HEK293 (cell line): ENCODE data around the gene ABCA1.

Experiments used
- CTCF ChIP-seq: fragments of 450-650 bp; formaldehyde crosslinking; IDR thresholded peaks from 2 replicates; pipeline ENCODE4 v1.5.1; 2016; ENCODE audit warnings: missing biosample characterization, missing genetic modification characterization
- ZBTB11 ChIP-seq: fragments of 450-650 bp; formaldehyde crosslinking; conservative IDR thresholded peaks from 2 replicates; pipeline ENCODE4 v1.5.1; 2016; ENCODE audit warnings: low read depth, missing biosample characterization, missing genetic modification characterization
- ZBTB17 ChIP-seq: fragments of 450-650 bp; formaldehyde crosslinking; IDR thresholded peaks from 2 replicates; pipeline ENCODE4 v1.5.1; 2016; ENCODE audit warnings: missing biosample characterization, missing genetic modification characterization
- ZBTB6 ChIP-seq: fragments of 450-650 bp; formaldehyde crosslinking; IDR thresholded peaks from 2 replicates; pipeline ENCODE4 v1.5.1; 2017; ENCODE audit warnings: missing biosample characterization, missing genetic modification characterization
- ZNF121 ChIP-seq: fragments of 450-650 bp; formaldehyde crosslinking; IDR thresholded peaks from 2 replicates; pipeline ENCODE4 v1.5.1; 2016; ENCODE audit warnings: missing biosample characterization, missing genetic modification characterization
- ZNF223 ChIP-seq: fragments of 450-650 bp; formaldehyde crosslinking; IDR thresholded peaks from 2 replicates; pipeline ENCODE4 v1.5.1; 2016; ENCODE audit warnings: missing biosample characterization, missing genetic modification characterization
- ZNF660 ChIP-seq: fragments of 450-650 bp; IDR thresholded peaks from 2 replicates; pipeline ENCODE4 v1.5.1; 2018; ENCODE audit warnings: missing biosample characterization, mild to moderate bottlenecking, missing genetic modification characterization

DNA sequence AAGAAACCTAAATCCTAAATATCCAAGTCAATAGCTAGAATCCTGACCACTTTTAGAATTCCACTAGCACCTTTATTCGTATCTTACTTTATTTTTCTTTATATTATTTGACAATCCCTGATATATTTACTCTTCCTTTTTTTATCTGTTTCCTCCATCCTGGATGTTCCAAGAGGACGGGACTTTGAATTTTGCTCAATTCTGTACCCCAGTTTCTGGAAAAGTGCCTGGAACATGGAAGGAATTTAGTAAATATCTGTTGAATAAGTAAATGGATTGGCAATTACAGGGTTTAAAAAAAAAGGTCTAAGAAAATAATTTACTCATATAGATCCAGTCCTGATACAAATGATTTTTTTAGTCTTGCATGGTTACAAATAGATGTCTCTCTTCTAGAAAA lies 181.7 kb downstream of the ABCA1 start:
- no peak for TF ChIP-seq ZNF223 (tag by site-specific recombination)
- no peak for TF ChIP-seq ZBTB11 (tag by site-specific recombination)
- no peak for TF ChIP-seq CTCF (tag by site-specific recombination)
- TF ChIP-seq ZBTB17 (tag by site-specific recombination) = no peak
- TF ChIP-seq ZBTB6 = no peak
- no peak for TF ChIP-seq ZNF660 (tag by site-specific recombination)
- TF ChIP-seq ZNF121 (tag by site-specific recombination) = no peak
